Activated CD4-positive, alpha-beta T cell treated with anti-CD3 and anti-CD28 coated beads, Interleukin-2, amount 10 ng/mL, durations not matched to agents 7 days and 5 days (primary cell): Measurements from ENCODE around the gene MSN. TPM values are rescaled to one million over a fixed set of nuclear protein-coding genes. Genes with fewer than 3 reads are reported as not detected.
"Not testable (repeated sequence)": the region's sequence is repeated elsewhere in the genome, so short reads cannot be mapped to it uniquely, and the experiment has no call there.

Experiments used
- CTCF ChIA-PET: fragments of 350-600 bp; sonication (Branson Sonifier 250); formaldehyde crosslinking; loops from one replicate; lab custom pipeline; 2021; ENCODE audit warnings: antibody characterized with exemption; lab: Charles Lee
- POLR2A ChIA-PET: fragments of 350-600 bp; sonication (Branson Sonifier 250); formaldehyde crosslinking; loops from one replicate; lab custom pipeline; 2021; ENCODE audit warnings: antibody characterized with exemption; lab: Charles Lee
- DNase-seq: peaks from one replicate; pipeline ENCODE4 v3.0.0-alpha.2; 2020
- H3K27ac Mint-ChIP-seq: one replicate; pipeline ENCODE4 v1.8.0; 2021; ENCODE audit warnings: mild to moderate bottlenecking, moderate library complexity, mixed read lengths
- H3K27me3 Mint-ChIP-seq: one replicate; pipeline ENCODE4 v1.8.0; 2021; ENCODE audit warnings: mixed read lengths
- H3K36me3 Mint-ChIP-seq: one replicate; pipeline ENCODE4 v1.8.0; 2021; ENCODE audit warnings: low read depth, mixed read lengths
- H3K4me1 Mint-ChIP-seq: one replicate; pipeline ENCODE4 v1.8.0; 2021; ENCODE audit warnings: mixed read lengths
- H3K4me3 Mint-ChIP-seq: one replicate; pipeline ENCODE4 v1.8.0; 2021; ENCODE audit warnings: mild to moderate bottlenecking, moderate library complexity, mixed read lengths
- H3K9me3 Mint-ChIP-seq: one replicate; pipeline ENCODE4 v1.8.0; 2021; ENCODE audit warnings: mixed read lengths
- total RNA-seq, 2 experiments: library from RNA; stranded (reverse); gene quantifications; one replicate each; pipeline ENCODE4 v1.2.3, GENCODE V29; 2021

MSN gene
- 100 to 1,000 TPM; 617 to 728 TPM for total RNA-seq

GRCh38 chrX:65667503-65668376, at the start of gene MSN:
Gene MSN (plus strand): TSS chrX:65667654. CDS start chrX:65667842, 188 bp downstream.
- no peaks in the 10 kb centered on the region for H3K27me3 Mint-ChIP-seq
- POLR2A ChIA-PET, result interaction anchor here (0.6 to 1.0 kb wide), 2 partner anchors 55 to 56 kb away, joined by 3 to 6 read pairs; no protein-coding TSS in a partner anchor
- H3K9me3 Mint-ChIP-seq, result no peaks in the 10 kb centered on the region
- peak; percentile 71 for DNase-seq
- CTCF ChIA-PET, result interaction anchor here (0.9 to 2.9 kb wide), 5 partner anchors 23 to 71 kb away, joined by 3 to 10 read pairs (median 5); no protein-coding TSS in a partner anchor
- peak within 1 kb of the TSS; percentile 92 for H3K27ac Mint-ChIP-seq
- peak within 1 kb of the TSS; percentile 93 for H3K4me3 Mint-ChIP-seq
- peaks cover 36% of the 10 kb centered on the region for H3K4me1 Mint-ChIP-seq
- peaks cover 43% of the 10 kb centered on the region for H3K36me3 Mint-ChIP-seq

DNA sequence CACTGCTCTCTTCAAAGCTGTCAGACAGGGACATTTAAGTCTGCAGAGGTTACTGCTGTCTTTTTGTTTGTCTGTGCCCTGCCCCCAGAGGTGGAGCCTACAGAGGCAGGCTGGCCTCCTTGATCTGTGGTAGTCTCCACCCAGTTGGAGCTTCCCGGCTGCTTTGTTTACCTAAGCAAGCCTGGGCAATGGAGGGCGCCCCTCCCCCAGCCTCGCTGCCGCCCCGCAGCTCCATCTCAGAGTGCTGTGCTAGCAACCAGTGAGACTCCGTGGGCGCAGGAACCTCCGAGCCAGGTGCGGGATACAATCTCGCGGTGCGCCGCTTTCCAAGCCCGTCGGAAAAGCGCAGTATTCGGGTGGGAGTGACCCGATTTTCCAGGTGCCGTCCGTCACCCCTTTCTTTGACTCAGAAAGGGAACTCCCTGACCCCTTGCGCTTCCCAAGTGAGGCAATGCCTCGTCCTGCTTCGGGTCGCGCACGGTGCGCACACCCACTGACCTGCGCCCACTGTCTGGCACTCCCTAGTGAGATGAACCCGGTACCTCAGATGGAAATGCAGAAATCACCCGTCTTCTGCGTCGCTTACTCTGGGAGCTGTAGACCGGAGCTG, 47.3 kb upstream of the MSN start:
- H3K36me3 Mint-ChIP-seq, POLR2A ChIA-PET, DNase-seq, H3K27ac Mint-ChIP-seq, H3K27me3 Mint-ChIP-seq, H3K4me3 Mint-ChIP-seq, H3K9me3 Mint-ChIP-seq, H3K4me1 Mint-ChIP-seq: not testable (repeated sequence)
- CTCF ChIA-PET, result interaction anchor here (0.7 to 1.4 kb wide), 2 partner anchors 23 to 90 kb away, joined by 3 read pairs; no protein-coding TSS in a partner anchor

DNA sequence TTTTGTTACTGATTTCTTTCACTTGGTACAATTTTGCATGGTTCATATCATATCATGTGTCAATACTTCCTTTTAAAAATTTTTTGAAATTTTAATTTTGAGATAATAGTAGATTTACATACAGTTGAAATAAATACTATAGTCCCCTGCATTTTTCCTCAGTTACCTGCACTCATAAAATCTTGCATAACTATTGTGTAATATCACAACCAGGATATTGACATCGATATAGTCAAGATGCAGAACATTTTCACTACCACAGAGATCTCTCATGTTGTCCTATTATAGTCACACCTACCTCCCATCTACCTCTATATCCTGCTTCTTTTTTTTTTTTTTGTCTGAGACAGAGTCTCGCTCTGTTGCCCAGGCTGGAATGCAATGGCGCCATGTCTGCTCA, 36.7 kb upstream of the MSN start:
- Mint-ChIP-seq H3K27ac (no peak overlapping the region), H3K4me1 (no peaks in the 10 kb centered on the region), H3K27me3 (no peaks in the 10 kb centered on the region), H3K9me3 (peaks cover 7% of the 10 kb centered on the region), H3K36me3 (no peaks in the 10 kb centered on the region), H3K4me3 (no peak overlapping the region)
- ChIA-PET CTCF (no interaction called here), POLR2A (no interaction called here)
- no peak for DNase-seq

GRCh38 chrX:65633826-65634225, 33.6 kb upstream of the MSN start:
- Mint-ChIP-seq H3K27ac (no peak overlapping the region), H3K4me3 (no peak overlapping the region), H3K9me3 (peaks cover 3% of the 10 kb centered on the region), H3K36me3 (no peaks in the 10 kb centered on the region), H3K27me3 (no peaks in the 10 kb centered on the region), H3K4me1 (no peaks in the 10 kb centered on the region)
- CTCF ChIA-PET, result no interaction called here
- no peak for DNase-seq
- POLR2A ChIA-PET, result no interaction called here

DNA sequence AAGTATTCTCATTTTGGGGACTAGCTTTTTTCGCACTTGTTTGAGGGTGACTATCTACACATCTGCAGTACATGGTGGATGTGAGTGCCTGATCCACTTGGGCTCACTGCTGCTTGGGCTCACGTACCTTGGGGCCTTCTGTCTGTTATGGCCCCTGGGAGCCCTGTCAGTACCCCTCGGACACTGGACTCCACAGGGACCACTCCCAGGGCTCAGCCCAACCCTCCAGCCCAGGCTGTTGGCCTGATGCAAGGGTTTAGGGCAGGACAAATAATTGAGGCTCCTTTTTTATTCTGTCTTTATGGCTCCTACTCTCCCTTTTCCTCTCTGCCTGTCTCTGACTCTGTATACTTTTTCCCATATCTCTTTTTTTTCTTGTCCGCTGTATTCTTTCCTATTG, 32.7 kb upstream of the MSN start:
- Mint-ChIP-seq H3K4me1 (no peaks in the 10 kb centered on the region), H3K27me3 (no peaks in the 10 kb centered on the region), H3K9me3 (peaks cover 3% of the 10 kb centered on the region), H3K4me3 (no peak overlapping the region), H3K36me3 (no peaks in the 10 kb centered on the region), H3K27ac (no peak overlapping the region)
- no peak for DNase-seq
- CTCF ChIA-PET, result no interaction called here
- POLR2A ChIA-PET, result interaction anchor here (0.5 kb wide), 1 partner anchor 418 kb away, joined by 4 read pairs; no protein-coding TSS in a partner anchor

DNA sequence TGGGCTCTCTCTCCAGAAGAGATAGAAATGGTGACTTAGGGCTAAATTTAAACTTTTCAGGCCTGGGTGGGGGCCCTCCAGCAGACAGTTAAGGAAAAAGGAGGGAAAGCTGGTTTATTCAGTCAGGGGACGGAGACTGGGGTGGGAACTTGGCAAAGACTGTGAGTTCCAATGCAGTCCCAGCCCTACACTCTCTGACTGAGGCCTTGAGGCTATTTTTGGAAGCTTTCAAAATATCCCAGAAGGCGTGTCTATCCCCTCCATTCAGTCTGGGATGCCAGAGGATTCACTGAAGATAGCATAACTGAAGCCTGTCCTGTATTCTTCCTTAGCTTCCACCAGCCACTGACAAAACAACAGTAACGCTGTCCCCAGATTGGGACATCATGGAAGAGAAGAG, 32.1 kb upstream of the MSN start:
- H3K4me3 Mint-ChIP-seq, result no peak overlapping the region

DNA sequence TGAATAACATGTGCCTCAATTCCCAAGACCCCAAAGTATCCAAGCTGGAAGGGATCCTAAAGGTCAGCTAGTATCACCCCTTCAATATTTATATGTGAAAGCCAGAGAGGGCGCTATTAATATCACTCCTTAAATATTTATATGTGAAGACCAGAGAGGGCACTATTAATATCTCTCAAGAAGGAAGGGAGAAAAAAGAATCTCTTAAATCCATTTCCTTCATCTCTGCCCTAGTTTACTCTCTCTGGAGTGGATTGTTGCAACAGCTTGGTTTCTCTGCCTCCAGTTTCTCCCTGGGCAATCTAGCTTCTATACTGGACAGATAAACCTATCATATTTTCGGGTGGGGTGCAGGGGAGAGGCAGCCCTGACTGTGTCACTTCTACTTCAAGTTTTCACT, 31.6 kb upstream of the MSN start:
- H3K4me3 Mint-ChIP-seq, result no peak overlapping the region
- no peaks in the 10 kb centered on the region for H3K36me3 Mint-ChIP-seq
- no peaks in the 10 kb centered on the region for H3K4me1 Mint-ChIP-seq
- DNase-seq, result no peak
- CTCF ChIA-PET, result no interaction called here
- no peaks in the 10 kb centered on the region for H3K27me3 Mint-ChIP-seq
- POLR2A ChIA-PET, result no interaction called here
- peaks cover 3% of the 10 kb centered on the region for H3K9me3 Mint-ChIP-seq
- H3K27ac Mint-ChIP-seq, result no peak overlapping the region

More for the DNA sequence above, 32.1 kb upstream of the MSN start:
- Mint-ChIP-seq H3K9me3 (peaks cover 3% of the 10 kb centered on the region), H3K4me1 (no peaks in the 10 kb centered on the region), H3K27me3 (no peaks in the 10 kb centered on the region), H3K27ac (no peak overlapping the region), H3K36me3 (no peaks in the 10 kb centered on the region)
- CTCF ChIA-PET, result no interaction called here
- DNase-seq, result no peak
- POLR2A ChIA-PET, result no interaction called here

- CTCF ChIA-PET, result interaction anchor here (0.7 kb wide), 1 partner anchor 236 kb away, joined by 5 read pairs; no protein-coding TSS in a partner anchor
- H3K9me3 Mint-ChIP-seq, DNase-seq, H3K27me3 Mint-ChIP-seq, H3K4me3 Mint-ChIP-seq, H3K36me3 Mint-ChIP-seq, H3K4me1 Mint-ChIP-seq, H3K27ac Mint-ChIP-seq, POLR2A ChIA-PET: not testable (repeated sequence)
Observed at GRCh38 chrX:65636261-65636660, 31.2 kb upstream of the MSN start.

DNA sequence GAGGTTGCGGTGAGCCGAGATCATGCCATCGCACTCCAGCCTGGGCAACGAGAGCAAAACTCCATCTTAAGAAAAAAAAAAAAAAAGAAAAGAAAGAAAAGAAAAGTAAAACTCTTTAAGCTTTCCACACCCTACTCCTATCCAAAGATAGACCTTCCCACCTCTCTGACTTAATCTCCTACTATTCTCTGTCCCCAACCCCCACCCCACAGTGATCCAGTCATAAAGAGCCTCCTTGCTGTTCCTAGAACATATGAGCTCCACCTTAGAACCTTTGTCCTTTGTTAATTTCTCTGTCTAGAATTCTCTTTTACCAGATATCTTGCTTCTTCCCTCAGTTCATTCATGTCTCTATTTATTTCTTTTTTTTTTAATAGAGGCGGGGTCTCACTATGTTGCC, 30.1 kb upstream of the MSN start:
- H3K27me3 Mint-ChIP-seq, result no peaks in the 10 kb centered on the region
- no peak overlapping the region for H3K27ac Mint-ChIP-seq
- POLR2A ChIA-PET, result no interaction called here
- no peaks in the 10 kb centered on the region for H3K36me3 Mint-ChIP-seq
- no peak for DNase-seq
- CTCF ChIA-PET, result interaction anchor here (0.5 to 0.8 kb wide), 2 partner anchors 12 to 146 kb away, joined by 3 to 4 read pairs; no protein-coding TSS in a partner anchor
- H3K9me3 Mint-ChIP-seq, result peaks cover 3% of the 10 kb centered on the region
- no peak overlapping the region for H3K4me3 Mint-ChIP-seq
- no peaks in the 10 kb centered on the region for H3K4me1 Mint-ChIP-seq

- ChIA-PET CTCF (interaction anchor here (1.5 to 2.4 kb wide), 2 partner anchors 21 to 47 kb away, joined by 5 to 6 read pairs; no protein-coding TSS in a partner anchor), POLR2A (no interaction called here)
- Mint-ChIP-seq H3K27ac (no peak overlapping the region), H3K36me3 (no peaks in the 10 kb centered on the region), H3K4me1 (peaks cover 9% of the 10 kb centered on the region), H3K4me3 (no peak overlapping the region), H3K27me3 (no peaks in the 10 kb centered on the region), H3K9me3 (no peaks in the 10 kb centered on the region)
- DNase-seq, result no peak
Observed at GRCh38 chrX:65642914-65643491, 24.5 kb upstream of the MSN start.

GRCh38 chrX:65643531-65644052, 23.9 kb upstream of the MSN start:
- H3K4me1 Mint-ChIP-seq, result peaks cover 9% of the 10 kb centered on the region
- CTCF ChIA-PET, result interaction anchor here (1.2 to 2.4 kb wide), 3 partner anchors 14 to 48 kb away, joined by 5 to 6 read pairs (median 6); no protein-coding TSS in a partner anchor
- H3K9me3 Mint-ChIP-seq, result no peaks in the 10 kb centered on the region
- H3K27me3 Mint-ChIP-seq, result no peaks in the 10 kb centered on the region
- no peaks in the 10 kb centered on the region for H3K36me3 Mint-ChIP-seq
- no peak overlapping the region for H3K4me3 Mint-ChIP-seq
- POLR2A ChIA-PET, result no interaction called here
- DNase-seq, result no peak
- H3K27ac Mint-ChIP-seq, result no peak overlapping the region

DNA sequence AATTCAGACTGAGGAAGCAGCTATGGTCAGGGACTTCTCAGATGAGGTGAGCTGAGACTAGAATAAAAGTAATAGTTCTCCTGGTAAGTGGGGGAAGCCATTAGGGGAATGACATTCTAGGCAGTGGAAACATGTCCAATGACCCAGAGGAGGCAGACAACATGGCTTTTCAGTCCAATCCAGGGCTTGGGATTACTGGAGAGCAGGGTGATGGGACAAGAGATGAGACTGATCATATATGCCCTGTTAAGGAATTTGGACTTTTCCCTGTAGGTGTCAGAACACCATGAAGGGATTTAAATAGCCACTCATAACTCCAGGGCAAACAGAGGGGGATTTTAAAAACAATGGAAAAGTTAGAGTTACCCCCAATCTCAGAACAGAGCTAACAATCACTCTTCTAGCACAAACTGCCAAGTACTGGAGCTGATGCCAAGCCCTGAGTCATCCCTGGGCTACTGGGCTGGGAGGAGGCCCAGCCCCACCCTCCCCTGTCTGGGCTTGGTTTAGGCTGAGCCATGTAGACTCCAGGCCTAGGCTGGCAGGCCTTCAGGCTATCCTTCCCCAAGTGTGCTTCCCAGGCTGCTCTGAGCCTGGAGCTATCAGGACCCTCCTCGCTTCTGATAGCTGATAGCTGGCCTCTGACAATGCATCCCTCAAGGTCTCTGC, 22.7 kb upstream of the MSN start:
- peaks cover 9% of the 10 kb centered on the region for H3K4me1 Mint-ChIP-seq
- DNase-seq, result no peak
- ChIA-PET POLR2A (no interaction called here), CTCF (interaction anchor here (1.0 to 2.4 kb wide), 3 partner anchors 12 to 29 kb away, joined by 3 to 6 read pairs (median 6); no protein-coding TSS in a partner anchor)
- H3K36me3 Mint-ChIP-seq, result no peaks in the 10 kb centered on the region
- H3K9me3 Mint-ChIP-seq, result no peaks in the 10 kb centered on the region
- H3K27ac Mint-ChIP-seq, result no peak overlapping the region
- no peak overlapping the region for H3K4me3 Mint-ChIP-seq
- H3K27me3 Mint-ChIP-seq, result no peaks in the 10 kb centered on the region
